GM19397 (cell line): ENCODE results near the gene IARS2.
"Not testable (repeated sequence)": the region's sequence is repeated elsewhere in the genome, so short reads cannot be mapped to it uniquely, and the experiment has no call there.

Experiments used
- ATAC-seq: cut with Tn5 transposase; IDR thresholded peaks from one replicate; pipeline ENCODE4 v1.9.1; 2021; ENCODE audit warnings: mild to moderate bottlenecking, moderate library complexity; ENCODE audit not compliant: unreplicated experiment

Gene IARS2

GRCh38 chr1:220164116-220164515 lies 70.2 kb downstream of the IARS2 start:
- no peak for ATAC-seq

DNA sequence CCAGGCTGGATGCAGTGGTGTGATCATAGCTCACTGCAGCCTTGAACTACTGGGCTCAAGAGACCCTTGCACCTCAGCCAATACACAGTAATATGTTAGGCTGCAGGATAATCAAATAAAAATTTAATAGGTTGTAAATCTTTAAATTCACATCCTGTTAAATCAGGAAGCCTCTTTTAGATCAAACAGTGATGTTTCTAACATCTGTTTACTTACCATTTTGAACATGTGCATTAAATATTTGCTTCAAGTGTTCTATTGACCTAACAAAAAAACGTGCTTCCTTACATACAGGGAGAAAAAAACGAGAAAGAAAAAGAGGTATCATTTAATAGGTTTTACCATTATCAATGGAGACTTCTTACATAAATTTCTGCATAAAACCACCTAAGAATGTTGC lies 70.6 kb downstream of the IARS2 start:
- no peak for ATAC-seq

DNA sequence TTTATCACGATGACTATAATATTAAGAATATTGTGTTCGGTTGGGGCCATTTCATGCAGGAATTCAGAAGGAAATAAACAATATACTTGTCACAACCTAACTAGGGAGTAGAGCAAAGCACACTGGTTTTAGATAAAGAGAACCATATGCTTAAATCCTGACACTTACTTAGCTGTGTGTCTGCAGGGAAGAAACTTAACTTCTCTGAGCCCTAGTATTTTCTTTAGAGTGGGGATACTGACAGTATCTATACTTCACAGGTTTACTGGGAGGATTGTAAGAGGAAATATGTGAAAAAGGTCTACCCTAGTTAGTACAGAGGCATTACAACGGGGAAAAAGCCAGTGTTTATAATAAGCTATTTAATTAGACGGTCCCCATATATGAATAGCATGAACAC lies 72.9 kb downstream of the IARS2 start:
- no peak for ATAC-seq

GRCh38 chr1:220169887-220170286 lies 76.0 kb downstream of the IARS2 start:
- ATAC-seq = not testable (repeated sequence)

DNA sequence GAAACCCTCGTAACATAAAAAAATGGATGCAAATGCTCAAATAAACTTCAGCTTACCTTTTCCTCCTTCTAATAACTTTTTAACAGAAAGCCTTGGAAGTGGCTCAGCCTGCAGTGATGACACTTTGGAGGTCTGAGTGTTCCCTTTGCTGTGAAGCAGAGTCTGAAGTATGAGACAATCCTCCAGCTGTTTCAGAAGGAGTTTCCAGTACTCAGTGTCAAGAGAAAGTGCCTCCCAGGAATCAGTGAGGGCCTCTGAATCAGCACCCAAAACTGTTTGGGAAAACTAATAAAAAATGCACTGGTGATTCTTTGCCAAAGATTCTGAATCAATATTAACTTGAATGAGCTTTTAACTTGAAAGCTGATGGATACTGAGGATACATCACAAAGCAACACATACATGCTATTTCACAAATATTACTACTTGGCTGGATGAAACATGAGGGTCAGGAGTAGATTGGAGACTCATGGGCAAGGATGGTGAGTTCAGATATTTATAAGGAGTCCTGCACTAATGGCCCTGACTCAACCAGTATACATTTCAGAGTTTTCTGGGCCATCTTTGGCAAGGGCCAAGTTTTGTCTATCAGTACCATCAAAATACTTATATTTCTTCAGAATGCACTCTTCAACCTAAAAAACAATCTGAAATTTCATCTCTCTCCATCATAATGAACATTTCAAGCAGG lies 77.0 kb downstream of the IARS2 start:
- no peak for ATAC-seq

DNA sequence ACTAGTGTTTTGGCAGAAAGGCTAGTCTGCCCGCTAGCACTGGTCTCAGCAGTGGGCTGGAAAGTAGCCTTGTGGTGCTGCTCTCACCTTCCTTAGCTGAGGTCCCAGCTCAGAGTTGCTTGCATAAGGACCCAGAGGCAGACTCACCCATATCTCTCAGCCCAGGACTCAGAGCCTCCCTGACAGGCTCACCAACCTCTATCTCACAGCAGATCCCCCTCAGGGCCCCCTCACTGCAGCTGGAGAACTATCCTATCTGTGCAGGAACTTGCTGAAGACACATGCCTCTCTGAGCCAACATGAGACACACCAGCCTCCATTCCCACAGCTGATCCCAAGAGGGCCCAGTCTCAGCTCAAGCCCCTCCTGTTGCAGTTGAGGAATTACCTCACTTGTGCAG lies 82.6 kb downstream of the IARS2 start:
- no peak for ATAC-seq

DNA sequence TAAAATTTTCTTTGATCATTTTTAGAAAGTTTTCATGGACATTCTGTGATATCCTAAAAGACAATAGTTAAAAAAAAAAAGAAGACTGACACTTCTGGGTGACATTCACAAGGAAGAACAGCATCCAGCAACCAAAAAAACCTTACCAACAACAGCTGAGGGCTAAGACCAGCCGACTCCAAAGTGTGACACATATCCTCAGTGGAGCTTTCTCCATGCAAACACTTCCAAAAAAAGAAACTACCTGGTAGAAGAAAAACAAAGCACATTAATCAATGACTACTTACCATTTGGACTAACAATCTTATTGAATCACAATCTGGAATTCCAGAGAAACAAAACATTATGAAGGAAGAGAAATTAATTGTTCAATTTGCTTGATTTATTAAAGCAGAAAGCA lies 88.2 kb downstream of the IARS2 start:
- ATAC-seq = no peak

DNA sequence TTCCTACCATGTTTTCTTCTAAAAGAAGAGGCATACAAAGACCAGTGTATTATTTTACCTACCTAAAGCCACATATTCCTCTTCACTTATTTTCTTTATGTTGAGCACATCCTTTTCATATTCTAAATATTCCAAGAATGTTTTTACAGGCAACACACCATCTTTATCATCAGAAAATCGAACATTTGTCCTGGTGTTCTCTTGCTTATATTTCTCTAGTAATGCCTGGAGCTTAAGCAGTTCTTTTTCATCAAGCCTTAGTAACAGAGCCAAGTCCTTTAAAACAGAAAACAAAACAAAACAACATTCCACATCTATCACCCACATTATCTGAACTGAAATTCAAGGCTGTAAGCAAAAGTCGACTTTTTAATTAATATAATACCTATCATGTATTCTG lies 88.7 kb downstream of the IARS2 start:
- no peak for ATAC-seq

DNA sequence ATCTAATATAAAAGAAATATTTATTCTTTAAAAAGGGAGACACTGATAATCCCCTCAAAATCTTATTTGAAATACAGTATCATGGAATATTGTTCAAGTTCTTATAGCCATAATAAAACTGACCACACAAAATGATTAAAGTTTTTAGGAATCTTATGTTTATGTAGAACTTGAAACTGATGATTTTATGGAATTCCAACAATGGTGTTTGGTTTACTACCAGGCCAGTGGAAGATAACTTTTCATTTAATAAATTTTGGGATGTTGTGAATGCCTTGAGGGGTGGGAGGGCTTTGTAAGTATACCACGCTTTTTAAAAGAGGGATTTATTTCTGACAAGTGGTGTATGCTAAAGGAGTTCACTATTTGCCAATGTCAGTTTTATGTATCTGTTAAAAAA lies 90.6 kb downstream of the IARS2 start:
- no peak for ATAC-seq

DNA sequence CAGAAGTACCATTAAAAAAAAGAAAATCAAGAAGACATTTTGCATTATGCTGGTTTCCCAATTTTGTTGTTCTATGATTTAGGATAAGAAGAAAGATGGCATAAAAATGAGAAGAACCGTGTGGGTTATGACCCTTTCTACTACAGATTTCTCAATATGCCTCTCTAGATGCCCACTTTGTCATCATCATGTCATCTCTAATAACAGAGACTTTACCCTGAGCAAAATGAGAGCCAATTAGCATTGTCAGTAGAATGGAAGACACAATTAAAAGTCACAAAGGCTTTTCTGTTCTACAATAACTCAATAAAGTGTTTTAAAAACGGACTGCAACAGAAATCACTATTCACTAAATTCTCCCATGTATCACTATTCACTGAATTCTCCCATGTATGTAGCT lies 92.8 kb downstream of the IARS2 start:
- no peak for ATAC-seq

DNA sequence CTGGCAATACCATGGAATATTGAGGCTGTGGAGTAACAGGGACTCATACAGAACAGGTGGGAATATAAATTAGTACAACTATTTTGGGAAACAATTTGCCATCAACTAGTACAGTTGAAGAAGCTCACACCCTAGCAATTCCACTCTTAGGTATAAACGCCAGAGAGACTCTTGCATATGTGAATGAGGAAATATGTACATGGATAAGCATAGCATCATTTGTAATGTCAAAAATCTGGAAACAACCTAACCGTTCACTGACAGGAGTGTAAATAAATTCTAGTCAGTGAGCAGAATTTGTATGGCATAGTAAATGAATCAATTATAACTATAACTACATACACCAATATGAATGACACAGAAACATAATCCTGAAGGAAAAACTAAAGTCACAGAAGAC lies 94.6 kb downstream of the IARS2 start:
- no peak for ATAC-seq

- no peak for ATAC-seq
Observed at GRCh38 chr1:220189750-220190347, 95.9 kb downstream of the IARS2 start.

DNA sequence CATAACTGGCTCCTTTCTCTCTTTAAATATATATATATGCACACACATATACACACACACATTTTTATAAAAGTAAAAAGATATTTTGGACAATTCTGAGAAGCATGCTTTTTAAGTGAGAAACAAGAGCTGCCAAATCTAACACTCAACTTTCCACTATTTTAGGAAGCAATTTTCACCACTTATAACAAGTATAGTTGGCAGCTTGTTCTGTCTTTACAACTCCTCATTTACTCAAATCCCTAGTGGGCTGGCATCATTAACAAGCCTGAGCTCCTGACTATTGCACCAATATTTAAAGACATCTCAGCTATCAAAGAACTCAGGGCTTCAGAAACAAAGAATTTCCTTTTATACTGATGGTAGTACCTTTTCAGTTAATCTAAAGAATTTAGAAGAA lies 101.8 kb downstream of the IARS2 start:
- no peak for ATAC-seq
